ENCODE results near the gene SEMA6A.

The SEMA6A gene

GRCh38 chr5:116396476-116397099 is 178.0 kb downstream of the SEMA6A start:
- Histone ChIP-seq H3K27me3 (ENCODE audit: insufficient read depth, low read length) (no peaks in the 10 kb centered on the region), H3K4me2 (ENCODE audit: low read length) (no peak overlapping the region), H3K36me3 (ENCODE audit: insufficient read depth, low read length) (no peaks in the 10 kb centered on the region), H2AFZ (ENCODE audit: low read length) (no peak overlapping the region), H3K79me2 (ENCODE audit: insufficient read depth, low read length) (no peaks in the 10 kb centered on the region), H3K27ac (ENCODE audit: low read depth, low read length, poor library complexity, severe bottlenecking) (no peak overlapping the region), H3K9me2 (ENCODE audit: low read depth, low read length) (no peaks in the 10 kb centered on the region), H4K20me1 (ENCODE audit: insufficient read depth, low read length) (no peaks in the 10 kb centered on the region), H3K9ac (ENCODE audit: low read length) (no peak overlapping the region), H3K4me1 (ENCODE audit: insufficient read depth, low read length, severe bottlenecking) (no peaks in the 10 kb centered on the region), H3K9me3 (ENCODE audit: low read length) (no peaks in the 10 kb centered on the region), H3K4me3 (ENCODE audit: low read depth, low read length, poor library complexity, severe bottlenecking) (no peak overlapping the region), H3F3A (ENCODE audit: insufficient read depth, low read length) (no peaks in the 10 kb centered on the region)
- TF ChIP-seq EZH2 (IDR thresholded peaks at IDR 0.05; ENCODE audit: borderline replicate concordance, low read length), result no peak
- no peak for TF ChIP-seq CTCF (IDR thresholded peaks at IDR 0.05; ENCODE audit: low read length)

- TF ChIP-seq CTCF (IDR thresholded peaks at IDR 0.05; ENCODE audit: low read length) (no peak), EZH2 (IDR thresholded peaks at IDR 0.05; ENCODE audit: borderline replicate concordance, low read length) (no peak)
- Histone ChIP-seq H3K9ac (ENCODE audit: low read length) (no peak overlapping the region), H3K9me2 (ENCODE audit: low read depth, low read length) (no peaks in the 10 kb centered on the region), H3K36me3 (ENCODE audit: insufficient read depth, low read length) (no peaks in the 10 kb centered on the region), H3F3A (ENCODE audit: insufficient read depth, low read length) (no peaks in the 10 kb centered on the region), H3K9me3 (ENCODE audit: low read length) (no peaks in the 10 kb centered on the region), H3K79me2 (ENCODE audit: insufficient read depth, low read length) (no peaks in the 10 kb centered on the region), H4K20me1 (ENCODE audit: insufficient read depth, low read length) (no peaks in the 10 kb centered on the region), H3K27ac (ENCODE audit: low read depth, low read length, poor library complexity, severe bottlenecking) (no peak overlapping the region), H3K4me3 (ENCODE audit: low read depth, low read length, poor library complexity, severe bottlenecking) (no peak overlapping the region), H3K4me2 (ENCODE audit: low read length) (no peak overlapping the region), H3K4me1 (ENCODE audit: insufficient read depth, low read length, severe bottlenecking) (no peaks in the 10 kb centered on the region), H2AFZ (ENCODE audit: low read length) (no peak overlapping the region), H3K27me3 (ENCODE audit: insufficient read depth, low read length) (no peaks in the 10 kb centered on the region)
These were observed 178.9 kb downstream of the SEMA6A start for GRCh38 chr5:116395631-116396203.

- no peaks in the 10 kb centered on the region for H3K36me3 ChIP-seq (ENCODE audit: insufficient read depth, low read length)
- no peaks in the 10 kb centered on the region for H3F3A ChIP-seq (ENCODE audit: insufficient read depth, low read length)
- H3K4me3 ChIP-seq (ENCODE audit: low read depth, low read length, poor library complexity, severe bottlenecking), result no peak overlapping the region
- no peak overlapping the region for H3K9ac ChIP-seq (ENCODE audit: low read length)
- H3K79me2 ChIP-seq (ENCODE audit: insufficient read depth, low read length), result no peaks in the 10 kb centered on the region
- no peak overlapping the region for H2AFZ ChIP-seq (ENCODE audit: low read length)
- no peaks in the 10 kb centered on the region for H3K9me2 ChIP-seq (ENCODE audit: low read depth, low read length)
- no peaks in the 10 kb centered on the region for H3K9me3 ChIP-seq (ENCODE audit: low read length)
- no peaks in the 10 kb centered on the region for H4K20me1 ChIP-seq (ENCODE audit: insufficient read depth, low read length)
- TF ChIP-seq EZH2 (IDR thresholded peaks at IDR 0.05; ENCODE audit: borderline replicate concordance, low read length) (no peak), CTCF (IDR thresholded peaks at IDR 0.05; ENCODE audit: low read length) (no peak)
- no peak overlapping the region for H3K4me2 ChIP-seq (ENCODE audit: low read length)
- H3K4me1 ChIP-seq (ENCODE audit: insufficient read depth, low read length, severe bottlenecking), result no peaks in the 10 kb centered on the region
- no peak overlapping the region for H3K27ac ChIP-seq (ENCODE audit: low read depth, low read length, poor library complexity, severe bottlenecking)
- no peaks in the 10 kb centered on the region for H3K27me3 ChIP-seq (ENCODE audit: insufficient read depth, low read length)
These were observed 179.4 kb downstream of the SEMA6A start for GRCh38 chr5:116395226-116395625.
